ENCODE results near the gene RPL31. TPM values are rescaled to one million over a fixed set of nuclear protein-coding genes. Genes with fewer than 3 reads are reported as not detected.
"Not testable (repeated sequence)": the region's sequence is repeated elsewhere in the genome, so short reads cannot be mapped to it uniquely, and the experiment has no call there.

RPL31 gene
- total RNA-seq, 1 donor from 2014 or later: 693 TPM

DNA sequence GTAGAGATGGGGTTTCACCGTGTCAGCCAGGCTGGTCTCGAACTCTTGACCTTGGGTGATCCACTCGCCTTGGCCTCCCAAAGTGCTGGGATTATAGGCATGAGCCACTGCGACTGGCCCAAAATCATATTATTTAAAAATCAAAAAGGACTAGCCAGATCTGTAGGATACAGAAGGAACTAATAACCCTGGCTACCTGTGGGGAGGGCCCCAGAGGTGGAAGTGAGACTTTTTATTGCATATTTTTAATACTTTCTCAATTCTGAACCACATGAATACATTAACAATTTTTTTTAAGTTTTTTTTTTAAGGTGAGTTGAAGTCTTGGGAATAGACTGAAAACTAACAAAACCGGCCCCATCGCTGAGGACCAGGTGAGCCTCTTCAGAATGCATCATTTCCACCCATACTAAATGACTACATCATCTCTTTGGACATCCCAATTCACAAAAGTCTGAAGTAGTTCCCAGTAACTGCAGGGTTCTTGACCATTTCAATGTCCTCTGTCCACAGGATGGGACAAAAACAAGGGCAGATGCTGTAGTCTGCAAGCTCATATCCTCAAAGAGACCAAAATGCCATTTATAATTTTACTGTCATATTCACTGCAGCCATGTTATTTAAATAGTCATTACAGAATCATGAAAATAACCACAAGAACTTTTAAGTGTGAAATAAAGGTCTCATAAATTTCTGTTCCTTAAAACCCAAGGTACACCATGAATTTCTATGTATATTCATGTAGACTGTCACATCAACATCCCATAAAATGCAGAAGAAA lies 21.4 kb downstream of the RPL31 start:
- DNase-seq (ENCODE audit: extremely low read depth, low read depth, low spot score): no peak

- no peak for DNase-seq (ENCODE audit: extremely low read depth, low read depth, low spot score)
Measured at GRCh38 chr2:101025561-101025960, 23.5 kb downstream of the RPL31 start.

- no peak for DNase-seq (ENCODE audit: extremely low read depth, low read depth, low spot score)
Measured at GRCh38 chr2:101026253-101026701, 24.2 kb downstream of the RPL31 start.

DNA sequence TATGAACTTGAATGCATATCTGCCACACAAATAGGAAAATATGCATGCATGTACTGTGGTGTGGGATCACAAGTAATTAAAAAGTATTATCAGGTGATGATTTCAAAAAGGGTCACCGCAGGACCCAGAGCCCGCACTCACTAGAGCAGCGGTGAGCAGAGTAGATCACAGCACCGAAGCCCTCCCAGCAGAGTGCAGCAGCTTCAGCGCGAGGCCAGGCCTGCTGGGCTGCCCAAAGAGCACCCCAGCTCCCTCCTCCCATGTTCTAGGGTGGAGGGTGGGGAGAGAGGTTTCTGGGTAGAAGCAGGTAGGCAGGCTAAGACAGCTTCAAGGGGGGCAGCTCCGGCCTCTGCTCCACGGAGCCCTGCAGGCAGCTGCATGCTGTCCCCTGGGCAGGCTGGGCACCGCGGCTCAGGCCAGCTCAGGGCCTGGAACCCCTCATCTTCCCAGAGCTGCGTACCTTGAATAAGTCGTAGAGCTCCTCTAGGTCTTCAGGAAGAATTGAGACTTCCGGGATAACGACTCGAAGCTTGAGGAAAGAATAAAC lies 24.9 kb downstream of the RPL31 start:
- no peak for DNase-seq (ENCODE audit: extremely low read depth, low read depth, low spot score)

- DNase-seq (ENCODE audit: extremely low read depth, low read depth, low spot score): no peak
Measured at GRCh38 chr2:101027852-101028251, 25.8 kb downstream of the RPL31 start.

GRCh38 chr2:101030866-101031554 lies 28.9 kb downstream of the RPL31 start:
- DNase-seq (ENCODE audit: extremely low read depth, low read depth, low spot score): no peak

DNA sequence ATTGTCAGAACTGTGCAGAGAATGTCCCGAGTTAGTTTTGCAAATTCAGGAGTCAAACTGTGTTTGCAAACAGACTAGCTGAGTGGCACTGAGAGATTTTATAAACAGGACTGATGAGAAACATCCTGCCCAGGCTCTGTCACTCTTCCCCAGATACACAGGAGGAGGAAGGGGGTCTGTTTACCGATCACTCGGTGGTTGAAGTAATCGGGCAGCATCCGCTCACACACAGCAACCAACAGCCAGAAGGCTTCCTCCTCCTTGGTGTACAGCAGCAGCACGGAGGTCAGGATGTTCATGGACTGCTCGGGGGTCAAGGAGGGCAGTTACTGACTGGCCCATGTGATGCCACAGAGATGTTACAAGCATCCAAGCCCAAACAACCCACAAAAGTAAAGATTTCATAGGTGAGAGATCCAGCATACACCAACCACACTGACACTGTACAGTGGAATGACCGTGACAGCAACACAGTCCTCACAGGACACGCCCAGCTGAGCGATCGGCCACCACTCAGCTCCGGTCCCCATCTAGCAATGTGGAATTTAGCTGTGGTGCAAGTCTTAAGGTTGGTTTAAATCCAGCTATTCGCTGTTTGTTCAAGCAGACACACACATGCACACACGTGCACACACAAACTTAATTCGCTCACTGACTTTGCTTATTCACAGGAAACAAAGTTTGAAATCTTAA lies 30.1 kb downstream of the RPL31 start:
- DNase-seq (ENCODE audit: extremely low read depth, low read depth, low spot score): no peak

- no peak for DNase-seq (ENCODE audit: extremely low read depth, low read depth, low spot score)
Measured at GRCh38 chr2:101036562-101036961, 34.5 kb downstream of the RPL31 start.

DNA sequence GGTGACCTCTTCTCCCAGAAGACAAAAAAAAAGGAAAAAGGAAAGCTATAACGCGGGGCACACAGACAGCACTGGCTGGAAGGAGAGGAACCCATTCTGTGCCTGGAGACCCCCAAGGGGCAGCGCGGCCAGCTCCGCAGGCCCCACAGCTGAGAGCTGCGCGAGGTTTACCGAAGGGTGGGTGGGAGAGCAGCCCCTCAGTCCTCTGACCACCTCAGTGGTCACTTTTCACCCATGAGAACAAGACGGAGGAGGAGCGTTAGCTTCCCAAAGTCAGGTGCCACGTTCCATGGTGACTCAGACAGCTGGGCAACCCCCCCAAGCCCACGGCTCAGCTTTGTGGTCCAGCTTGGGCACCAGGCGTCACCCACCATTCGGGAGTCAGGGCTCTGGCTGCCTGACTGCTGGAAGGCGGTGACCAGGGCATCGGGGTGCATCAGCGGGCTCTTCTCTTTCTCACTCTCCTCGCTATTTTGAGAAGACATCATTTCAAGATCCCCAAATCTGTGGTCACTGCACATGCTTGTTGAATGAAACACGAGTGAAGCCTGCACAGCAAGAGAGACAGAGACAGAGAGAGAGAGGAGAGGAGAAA lies 35.2 kb downstream of the RPL31 start:
- no peak for DNase-seq (ENCODE audit: extremely low read depth, low read depth, low spot score)

DNA sequence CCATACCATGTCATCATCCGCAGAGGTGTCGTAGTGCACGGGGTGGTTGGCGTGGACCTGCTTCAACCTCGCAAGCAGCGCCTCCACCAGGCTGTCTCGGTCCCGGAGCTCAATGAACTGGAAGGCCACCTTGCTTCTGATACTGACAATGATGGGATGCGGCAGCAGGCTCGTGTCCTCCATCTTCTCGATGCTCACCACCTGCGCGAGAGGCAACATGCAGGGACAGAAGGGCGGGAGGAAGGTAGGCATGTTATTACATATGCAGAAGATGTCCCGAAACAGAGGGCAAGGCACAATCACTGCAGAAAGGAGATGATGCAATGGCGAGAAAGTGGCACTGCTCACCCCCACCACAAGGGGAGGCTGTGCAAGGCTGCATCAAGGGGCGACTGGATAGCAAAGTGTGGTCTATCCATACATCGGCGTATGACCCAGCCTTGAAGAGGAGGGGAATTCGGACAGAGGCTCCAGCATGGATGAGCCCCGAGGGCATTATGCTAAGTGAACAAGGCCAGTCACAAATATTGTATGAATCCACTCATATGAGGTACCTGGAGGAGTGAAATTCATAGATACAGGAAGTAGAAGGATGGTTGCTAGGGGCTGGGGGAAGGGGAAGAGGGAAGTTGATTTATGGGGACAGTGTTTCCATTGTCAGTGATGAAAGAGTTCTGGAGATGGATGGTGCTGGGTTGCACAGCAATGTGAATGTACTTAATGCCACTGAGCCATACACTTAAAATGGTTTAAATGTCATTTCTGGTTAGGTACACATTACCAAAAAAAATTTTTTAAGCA lies 36.6 kb downstream of the RPL31 start:
- DNase-seq (ENCODE audit: extremely low read depth, low read depth, low spot score): no peak

- no peak for DNase-seq (ENCODE audit: extremely low read depth, low read depth, low spot score)
Measured at GRCh38 chr2:101040072-101040471, 38.0 kb downstream of the RPL31 start.

- no peak for DNase-seq (ENCODE audit: extremely low read depth, low read depth, low spot score)
Measured at GRCh38 chr2:101040761-101041160, 38.7 kb downstream of the RPL31 start.

GRCh38 chr2:101041413-101041812 lies 39.3 kb downstream of the RPL31 start:
- no peak for DNase-seq (ENCODE audit: extremely low read depth, low read depth, low spot score)

- no peak for DNase-seq (ENCODE audit: extremely low read depth, low read depth, low spot score)
Measured at GRCh38 chr2:101045330-101045729, 43.2 kb downstream of the RPL31 start.

DNA sequence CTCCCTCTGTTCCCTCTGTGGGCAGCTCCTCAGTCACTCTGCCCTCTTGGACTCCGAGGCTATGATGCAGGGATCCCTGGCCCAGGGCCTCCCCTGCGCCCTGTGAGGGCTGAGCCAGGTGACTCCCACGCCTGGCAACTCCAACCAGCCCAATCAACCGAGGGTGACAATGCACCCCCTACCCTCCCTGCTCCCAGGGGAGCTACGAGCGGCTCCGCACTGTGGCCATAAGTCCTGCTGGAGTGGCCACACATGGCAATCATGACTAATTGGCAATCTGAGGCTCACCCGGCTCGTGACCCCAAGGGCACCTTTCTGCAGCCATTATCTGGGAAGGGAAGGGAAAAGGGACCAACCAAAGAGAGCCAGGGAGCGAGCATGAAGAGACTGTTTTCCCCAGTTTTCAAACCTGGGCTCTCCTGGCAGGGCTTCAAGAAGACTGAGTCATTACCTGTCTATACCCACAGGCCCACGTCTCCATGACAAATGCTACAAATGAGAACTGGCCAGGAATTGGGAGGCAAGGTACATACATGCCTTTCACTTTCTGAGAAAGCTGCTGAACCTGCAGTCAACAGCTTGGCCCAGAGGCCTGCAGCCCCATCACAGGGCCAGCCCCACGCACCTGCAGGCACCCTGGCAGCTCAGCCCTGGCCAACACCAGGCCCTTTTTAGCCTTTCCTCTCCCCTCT lies 45.1 kb downstream of the RPL31 start:
- DNase-seq (ENCODE audit: extremely low read depth, low read depth, low spot score): no peak

GRCh38 chr2:101047774-101048173 lies 45.7 kb downstream of the RPL31 start:
- DNase-seq (ENCODE audit: extremely low read depth, low read depth, low spot score): no peak

DNA sequence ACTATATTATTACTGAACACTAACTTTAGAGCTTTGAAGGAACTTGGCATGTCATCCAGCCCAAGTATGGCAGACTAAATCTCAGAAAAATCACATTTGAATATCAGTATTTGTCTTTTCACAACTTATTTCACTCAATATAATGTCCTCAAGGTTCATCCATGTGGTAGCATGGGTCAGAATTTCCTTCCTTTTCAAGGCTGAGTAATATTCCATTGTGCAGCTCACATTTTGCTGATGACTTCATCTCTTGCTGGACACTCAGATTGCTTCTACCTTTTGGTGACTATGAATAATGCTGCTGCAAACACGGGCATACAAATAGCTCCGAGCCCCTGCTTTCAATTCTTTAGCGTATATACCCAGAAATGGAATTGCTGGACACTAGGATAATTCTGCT lies 46.7 kb downstream of the RPL31 start:
- DNase-seq (ENCODE audit: extremely low read depth, low read depth, low spot score): no peak

GRCh38 chr2:101050886-101051285 lies 48.8 kb downstream of the RPL31 start:
- not testable (repeated sequence) for DNase-seq (ENCODE audit: extremely low read depth, low read depth, low spot score)

GRCh38 chr2:101052147-101052546 lies 50.1 kb downstream of the RPL31 start:
- no peak for DNase-seq (ENCODE audit: extremely low read depth, low read depth, low spot score)

DNA sequence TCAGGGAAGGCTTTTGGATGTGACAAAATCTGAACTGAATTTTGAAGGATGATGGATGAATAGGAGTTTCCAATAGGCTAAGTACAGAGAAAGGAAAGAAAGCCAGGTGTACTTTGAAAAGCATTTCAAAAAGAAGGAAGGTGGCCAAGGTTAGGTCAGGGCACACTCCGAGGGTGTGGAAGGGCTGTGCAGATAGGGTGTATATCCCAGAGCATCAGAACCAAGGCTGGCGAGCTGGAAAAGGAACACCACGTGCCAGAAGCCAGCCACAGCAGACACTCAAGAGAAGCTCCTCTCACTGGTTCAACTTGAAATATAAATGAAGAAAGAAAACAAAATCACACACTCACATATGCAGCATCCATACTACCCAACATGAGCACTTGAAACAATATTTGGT lies 51.0 kb downstream of the RPL31 start:
- no peak for DNase-seq (ENCODE audit: extremely low read depth, low read depth, low spot score)

Measured in glomerular endothelial cell (primary cell).